22Rv1 (cell line): ENCODE results near the gene IFT81.

Experiments used
- ZFX ChIP-seq: fragments of 450-650 bp; IDR thresholded peaks from 2 replicates; pipeline ENCODE4 v1.6.1; 2017; ENCODE audit warnings: antibody characterized with exemption, borderline replicate concordance
- TF ChIP-seq, protein P1 (sequence below): fragments of 450-650 bp; IDR thresholded peaks from 2 replicates; pipeline ENCODE4 v1.5.1; 2017; ENCODE audit warnings: mild to moderate bottlenecking

DNA sequence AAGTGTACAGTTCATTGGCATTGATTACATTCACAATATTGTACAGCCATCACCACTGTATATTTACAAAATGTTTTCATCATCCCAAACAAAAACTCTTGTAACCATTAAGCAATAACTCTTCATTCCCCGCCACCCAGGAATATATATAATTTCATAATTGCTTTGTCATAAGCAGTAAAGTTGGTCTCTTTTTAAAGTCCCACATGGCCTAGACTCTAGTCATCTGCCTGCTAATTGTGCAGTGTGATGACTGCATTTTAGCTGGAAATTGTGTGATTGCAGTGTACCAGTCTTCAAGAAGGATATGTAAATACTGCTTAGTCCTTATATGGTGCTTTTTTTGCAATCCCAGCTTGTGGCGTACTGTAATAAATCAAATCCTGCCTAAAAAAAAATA, 81.8 kb downstream of the IFT81 start:
- TF ChIP-seq, protein P1, sequence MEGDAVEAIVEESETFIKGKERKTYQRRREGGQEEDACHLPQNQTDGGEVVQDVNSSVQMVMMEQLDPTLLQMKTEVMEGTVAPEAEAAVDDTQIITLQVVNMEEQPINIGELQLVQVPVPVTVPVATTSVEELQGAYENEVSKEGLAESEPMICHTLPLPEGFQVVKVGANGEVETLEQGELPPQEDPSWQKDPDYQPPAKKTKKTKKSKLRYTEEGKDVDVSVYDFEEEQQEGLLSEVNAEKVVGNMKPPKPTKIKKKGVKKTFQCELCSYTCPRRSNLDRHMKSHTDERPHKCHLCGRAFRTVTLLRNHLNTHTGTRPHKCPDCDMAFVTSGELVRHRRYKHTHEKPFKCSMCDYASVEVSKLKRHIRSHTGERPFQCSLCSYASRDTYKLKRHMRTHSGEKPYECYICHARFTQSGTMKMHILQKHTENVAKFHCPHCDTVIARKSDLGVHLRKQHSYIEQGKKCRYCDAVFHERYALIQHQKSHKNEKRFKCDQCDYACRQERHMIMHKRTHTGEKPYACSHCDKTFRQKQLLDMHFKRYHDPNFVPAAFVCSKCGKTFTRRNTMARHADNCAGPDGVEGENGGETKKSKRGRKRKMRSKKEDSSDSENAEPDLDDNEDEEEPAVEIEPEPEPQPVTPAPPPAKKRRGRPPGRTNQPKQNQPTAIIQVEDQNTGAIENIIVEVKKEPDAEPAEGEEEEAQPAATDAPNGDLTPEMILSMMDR: no peak
- no peak for TF ChIP-seq ZFX
